GM21737 (cell line): ENCODE measurements around the gene CHFR.
"Not testable (repeated sequence)": the region's sequence is repeated elsewhere in the genome, so short reads cannot be mapped to it uniquely, and the experiment has no call there.

Source experiments
- ATAC-seq: cut with Tn5 transposase; IDR thresholded peaks from one replicate; pipeline ENCODE4 v1.9.1; 2021; ENCODE audit warnings: mild to moderate bottlenecking, moderate library complexity; ENCODE audit not compliant: unreplicated experiment

Gene CHFR

GRCh38 chr12:132842449-132843045 is 44.9 kb downstream of the CHFR start:
- no peak for ATAC-seq

- ATAC-seq, result no peak
Measured at GRCh38 chr12:132841151-132841550, 46.3 kb downstream of the CHFR start.

GRCh38 chr12:132840536-132840935 is 46.9 kb downstream of the CHFR start:
- ATAC-seq, result no peak

GRCh38 chr12:132839558-132840235 is 47.7 kb downstream of the CHFR start:
- ATAC-seq, result no peak

- no peak for ATAC-seq
Measured at GRCh38 chr12:132838410-132839080, 48.9 kb downstream of the CHFR start.

- no peak for ATAC-seq
Measured at GRCh38 chr12:132837693-132838409, 49.6 kb downstream of the CHFR start.

GRCh38 chr12:132836795-132837331 is 50.5 kb downstream of the CHFR start:
- no peak for ATAC-seq

- not testable (repeated sequence) for ATAC-seq
Measured at GRCh38 chr12:132836230-132836629, 51.2 kb downstream of the CHFR start.

- no peak for ATAC-seq
Measured at GRCh38 chr12:132835076-132836025, 52.1 kb downstream of the CHFR start.

- no peak for ATAC-seq
Measured at GRCh38 chr12:132834181-132834711, 53.2 kb downstream of the CHFR start.

GRCh38 chr12:132833341-132833740 is 54.1 kb downstream of the CHFR start:
- no peak for ATAC-seq

GRCh38 chr12:132831771-132832170 is 55.6 kb downstream of the CHFR start:
- no peak for ATAC-seq

GRCh38 chr12:132828706-132829534 is 58.5 kb downstream of the CHFR start, which contains the start of gene GOLGA3:
TSS of gene GOLGA3 (minus strand) at chr12:132828869. CDS start at chr12:132822128, 6,741 bp downstream.
- ATAC-seq, result peak; percentile 80

GRCh38 chr12:132827763-132828703 is 59.4 kb downstream of the CHFR start:
- ATAC-seq, result peak; percentile 20

- no peak for ATAC-seq
Measured at GRCh38 chr12:132825861-132826260, 61.5 kb downstream of the CHFR start.

- no peak for ATAC-seq
Measured at GRCh38 chr12:132825089-132825488, 62.3 kb downstream of the CHFR start.

GRCh38 chr12:132824053-132824452 is 63.4 kb downstream of the CHFR start:
- no peak for ATAC-seq

- no peak for ATAC-seq
Measured at GRCh38 chr12:132818562-132818961, 68.8 kb downstream of the CHFR start.
